Uterus (tissue), 2 donors: Measurements from ENCODE around the gene ZFP90.

Experiments
- POLR2A ChIP-seq, 2 donors: fragments of 450-650 bp; IDR thresholded peaks; one replicate each; pipeline ENCODE4 v1.6.1; 2016; ENCODE audit warnings: antibody characterized with exemption in 2 of 2, mild to moderate bottlenecking in 1 of 2, moderate library complexity in 1 of 2
- TF ChIP-seq, protein P1 (sequence below), 4 experiments: fragments of 200-600 bp in 2 of 4; fragments of 450-650 bp in 2 of 4; sonication (generic) in 2 of 4; IDR thresholded peaks; one replicate each; pipeline ENCODE4 v1.5.1; 2016 to 2019; ENCODE audit warnings: antibody characterized with exemption in 4 of 4, mild to moderate bottlenecking in 2 of 4, moderate library complexity in 1 of 4

DNA sequence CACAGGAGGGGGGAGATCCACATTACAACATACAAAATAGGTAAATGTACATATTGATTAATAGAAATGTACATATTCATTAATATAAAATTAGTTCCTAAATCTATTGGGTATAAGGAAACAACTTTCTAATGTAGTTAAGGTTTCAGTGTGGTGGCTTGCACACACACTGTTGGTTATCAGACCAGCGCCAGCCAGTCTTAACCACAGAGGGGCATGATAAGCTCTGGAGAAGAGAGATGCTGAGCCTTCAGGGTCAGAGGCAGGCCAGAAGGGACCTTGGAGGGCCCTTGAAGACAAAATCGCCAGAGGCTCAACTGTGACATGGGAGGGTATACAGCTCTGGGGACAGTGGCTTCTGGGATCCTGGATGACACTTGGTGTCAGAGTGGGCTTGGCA, 10.9 kb upstream of the ZFP90 start:
- TF ChIP-seq, protein P1, sequence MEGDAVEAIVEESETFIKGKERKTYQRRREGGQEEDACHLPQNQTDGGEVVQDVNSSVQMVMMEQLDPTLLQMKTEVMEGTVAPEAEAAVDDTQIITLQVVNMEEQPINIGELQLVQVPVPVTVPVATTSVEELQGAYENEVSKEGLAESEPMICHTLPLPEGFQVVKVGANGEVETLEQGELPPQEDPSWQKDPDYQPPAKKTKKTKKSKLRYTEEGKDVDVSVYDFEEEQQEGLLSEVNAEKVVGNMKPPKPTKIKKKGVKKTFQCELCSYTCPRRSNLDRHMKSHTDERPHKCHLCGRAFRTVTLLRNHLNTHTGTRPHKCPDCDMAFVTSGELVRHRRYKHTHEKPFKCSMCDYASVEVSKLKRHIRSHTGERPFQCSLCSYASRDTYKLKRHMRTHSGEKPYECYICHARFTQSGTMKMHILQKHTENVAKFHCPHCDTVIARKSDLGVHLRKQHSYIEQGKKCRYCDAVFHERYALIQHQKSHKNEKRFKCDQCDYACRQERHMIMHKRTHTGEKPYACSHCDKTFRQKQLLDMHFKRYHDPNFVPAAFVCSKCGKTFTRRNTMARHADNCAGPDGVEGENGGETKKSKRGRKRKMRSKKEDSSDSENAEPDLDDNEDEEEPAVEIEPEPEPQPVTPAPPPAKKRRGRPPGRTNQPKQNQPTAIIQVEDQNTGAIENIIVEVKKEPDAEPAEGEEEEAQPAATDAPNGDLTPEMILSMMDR (IDR thresholded peaks at IDR 0.05), result no peak
- TF ChIP-seq POLR2A (IDR thresholded peaks at IDR 0.05), result no peak
